Fibroblast of peridontal ligament (primary cell): ENCODE data around the gene ASTE1.
A peak's percentile ranks its signal among the peaks of the same experiment; 100 is the strongest.
"Not testable (repeated sequence)": the region's sequence is repeated elsewhere in the genome, so short reads cannot be mapped to it uniquely, and the experiment has no call there.

ENCODE experiments used
- DNase-seq: peaks from one replicate; pipeline ENCODE4 v3.0.0-alpha.2; 2010; ENCODE audit errors: extremely low read depth

The ASTE1 gene

GRCh38 chr3:131009698-131010097, 16.9 kb downstream of the ASTE1 start:
- DNase-seq = no peak

- no peak for DNase-seq
These were observed 18.3 kb downstream of the ASTE1 start for GRCh38 chr3:131008326-131008725.

GRCh38 chr3:131007782-131008181, 18.8 kb downstream of the ASTE1 start:
- DNase-seq = peak; percentile 16

DNA sequence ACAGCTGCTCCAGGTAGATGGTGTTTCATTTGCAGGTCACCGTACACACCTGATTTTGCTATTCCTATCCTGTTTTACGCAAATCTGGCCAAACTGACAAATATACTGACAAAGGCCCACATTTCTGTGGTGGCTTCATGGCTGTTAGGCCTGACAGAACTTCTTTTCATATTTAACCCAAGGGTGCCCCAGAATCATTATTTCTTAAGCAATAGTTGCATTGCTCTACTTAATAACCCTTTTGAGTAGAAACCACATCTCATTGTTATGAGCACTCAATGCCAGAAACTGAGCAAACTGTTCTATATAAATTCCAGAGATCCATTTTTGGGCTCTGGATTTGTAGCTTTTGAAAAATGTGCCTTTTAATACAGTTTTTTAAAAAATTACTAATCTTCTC, 19.4 kb downstream of the ASTE1 start:
- DNase-seq = no peak

- no peak for DNase-seq
These were observed 22.0 kb downstream of the ASTE1 start for GRCh38 chr3:131004603-131005002.

GRCh38 chr3:131001071-131001470, 25.6 kb downstream of the ASTE1 start:
- DNase-seq = no peak

- DNase-seq = peak; percentile 53
These were observed 29.3 kb downstream of the ASTE1 start for GRCh38 chr3:130997289-130997688.

DNA sequence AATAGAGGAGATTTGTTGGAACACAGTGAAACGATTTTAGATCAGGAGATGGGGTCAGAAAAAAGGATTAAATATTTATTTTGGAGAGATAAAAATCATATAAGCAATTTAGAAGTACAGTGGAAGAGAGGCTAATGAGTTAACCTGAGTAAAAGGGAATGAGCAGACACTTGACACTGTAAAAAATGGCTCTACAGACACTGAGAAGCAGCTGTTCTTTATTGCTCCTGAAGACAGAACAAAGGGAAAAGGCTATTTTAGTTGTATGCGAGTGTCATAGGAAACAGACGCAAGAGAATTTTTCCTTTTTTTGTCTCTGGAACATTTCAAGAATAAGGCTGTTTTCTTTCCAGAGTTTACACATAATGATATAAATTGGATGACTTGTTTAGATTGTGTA, 34.3 kb downstream of the ASTE1 start:
- DNase-seq = no peak

- DNase-seq = no peak
These were observed 35.5 kb downstream of the ASTE1 start for GRCh38 chr3:130991126-130991525.

GRCh38 chr3:130990282-130990681, 36.3 kb downstream of the ASTE1 start:
- no peak for DNase-seq

DNA sequence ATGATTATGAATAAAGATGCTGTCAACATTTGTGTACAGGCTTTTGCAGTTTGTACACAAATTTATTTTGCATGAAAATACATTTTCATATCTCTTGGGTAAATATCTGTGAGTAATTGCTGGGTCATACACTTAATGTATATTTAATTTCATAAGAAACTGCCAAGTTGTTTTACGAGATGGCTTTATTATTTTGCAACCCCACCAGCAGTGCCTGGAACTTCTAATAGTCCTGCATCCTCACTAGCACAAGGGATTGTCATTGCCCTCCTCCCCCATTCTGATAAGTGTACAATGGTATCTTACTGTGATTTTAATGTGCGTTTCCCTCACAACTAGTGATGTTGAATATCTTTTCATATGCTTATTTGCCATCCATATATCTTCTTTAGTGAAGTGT, 45.2 kb downstream of the ASTE1 start:
- DNase-seq = no peak

DNA sequence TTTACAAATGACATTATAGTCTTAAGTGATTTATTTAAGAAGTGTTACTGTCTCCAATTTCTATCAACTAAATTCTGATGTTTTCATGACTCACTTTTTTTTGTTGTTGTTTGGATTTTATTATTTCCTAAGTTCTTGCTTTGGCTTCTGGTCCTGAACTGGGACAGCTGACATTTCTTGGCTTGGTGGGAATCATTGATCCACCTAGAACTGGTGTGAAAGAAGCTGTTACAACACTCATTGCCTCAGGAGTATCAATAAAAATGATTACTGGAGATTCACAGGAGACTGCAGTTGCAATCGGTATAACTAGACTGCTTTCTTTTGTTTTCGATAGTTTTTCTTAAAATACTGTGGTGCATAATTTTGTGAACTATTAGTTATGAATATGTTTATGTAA, 47.5 kb downstream of the ASTE1 start:
- no peak for DNase-seq

GRCh38 chr3:130976706-130977105, 49.9 kb downstream of the ASTE1 start:
- DNase-seq = no peak

- DNase-seq = no peak
These were observed 51.4 kb downstream of the ASTE1 start for GRCh38 chr3:130975251-130975650.

GRCh38 chr3:130974201-130974600, 52.4 kb downstream of the ASTE1 start:
- DNase-seq = no peak

DNA sequence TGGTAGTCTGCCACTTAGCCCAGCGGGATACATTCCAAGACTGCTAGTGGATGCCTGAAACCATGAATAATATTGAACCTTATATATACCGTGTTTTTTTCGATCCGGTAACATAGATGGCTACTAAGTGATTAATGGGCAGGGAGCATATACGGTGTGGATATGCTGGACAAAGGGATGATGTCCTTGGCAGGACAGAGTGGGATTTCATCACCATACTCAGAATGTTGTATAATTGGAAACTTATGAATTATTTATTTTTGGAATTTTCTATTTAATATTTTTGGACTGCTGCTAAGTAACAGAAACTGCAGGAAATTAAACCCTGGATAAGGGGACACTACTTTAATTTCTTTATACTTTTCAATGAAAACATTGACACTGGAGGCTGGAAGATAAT, 53.2 kb downstream of the ASTE1 start:
- DNase-seq = peak; percentile 14

DNA sequence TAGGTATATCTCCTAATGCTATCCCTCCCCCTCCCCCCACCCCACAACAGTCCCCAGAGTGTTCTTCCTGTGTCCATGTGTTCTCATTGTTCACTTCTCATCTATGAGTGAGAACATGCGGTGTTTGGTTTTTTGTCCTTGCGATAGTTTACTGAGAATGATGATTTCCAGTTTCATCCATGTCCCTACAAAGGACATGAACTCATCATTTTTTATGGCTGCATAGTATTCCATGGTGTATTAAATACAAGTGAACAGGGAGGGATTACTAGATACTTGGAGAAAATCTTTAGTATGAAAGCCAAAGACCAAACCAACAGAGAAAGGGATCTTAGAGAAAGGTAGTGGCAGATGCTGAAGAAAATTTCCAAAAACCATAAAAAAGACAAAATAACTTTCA, 54.0 kb downstream of the ASTE1 start:
- DNase-seq = not testable (repeated sequence)

DNA sequence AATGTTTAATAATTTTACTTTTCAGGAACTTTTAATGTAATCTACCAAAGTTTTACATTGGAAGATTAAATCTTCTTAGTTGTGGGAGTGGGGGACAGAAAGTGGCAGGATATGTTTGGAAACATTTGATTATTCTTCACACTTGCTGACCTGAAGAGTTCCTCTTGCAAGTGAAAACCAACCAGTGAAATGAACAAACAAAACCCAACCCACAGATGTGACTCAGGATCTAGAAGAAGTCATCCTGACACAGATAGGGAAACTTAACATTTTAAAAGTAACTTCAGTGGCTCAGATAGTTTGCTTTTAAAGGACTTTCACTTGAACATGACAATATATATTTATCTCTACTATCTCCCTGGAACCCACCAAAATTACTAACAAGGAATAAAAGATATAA, 55.4 kb downstream of the ASTE1 start:
- no peak for DNase-seq

GRCh38 chr3:130969621-130970020, 57.0 kb downstream of the ASTE1 start:
- DNase-seq = no peak

GRCh38 chr3:130968221-130968620, 58.4 kb downstream of the ASTE1 start:
- no peak for DNase-seq

GRCh38 chr3:130967281-130967680, 59.3 kb downstream of the ASTE1 start:
- no peak for DNase-seq

GRCh38 chr3:130963878-130964277, 62.7 kb downstream of the ASTE1 start:
- peak; percentile 96 for DNase-seq
